ENCODE results near the gene CCDC50. TPM values are rescaled to one million over a fixed set of nuclear protein-coding genes. Genes with fewer than 3 reads are reported as not detected.

The CCDC50 gene
- total and polyA plus RNA-seq, 12 donors = 18.3 to 92.1 (median 61.8) TPM

- Histone ChIP-seq H3K27me3 (no peaks in the 10 kb centered on the region), H3K36me3 (replicated peaks in 1 of 2) (no peaks in the 10 kb centered on the region), H3K27ac (no peak overlapping the region), H3K4me1 (replicated peaks in 1 of 2) (no peaks in the 10 kb centered on the region), H3K4me3 (no peak overlapping the region), H3K9me3 (replicated peaks in 1 of 3) (no peaks in the 10 kb centered on the region)
- WGBS, 4 donors = 77 to 90% (median 83%) methylated on average over 1 of the region's 1 CpG
- TF ChIP-seq CTCF (IDR thresholded peaks at IDR 0.05) (no peak), POLR2A (IDR thresholded peaks at IDR 0.05) (no peak)
- DNase-seq = no peak
- intact Hi-C loops (cut with DNase I) = no loop called here
These were observed 28.2 kb upstream of the CCDC50 start for GRCh38 chr3:191301017-191301416.

- H3K27ac ChIP-seq = no peak overlapping the region
- H3K36me3 ChIP-seq (replicated peaks in 1 of 2) = no peaks in the 10 kb centered on the region
- TF ChIP-seq CTCF (IDR thresholded peaks at IDR 0.05) (no peak), POLR2A (IDR thresholded peaks at IDR 0.05) (no peak)
- intact Hi-C loops (cut with DNase I) = no loop called here
- H3K4me3 ChIP-seq = no peak overlapping the region
- no peaks in the 10 kb centered on the region for H3K27me3 ChIP-seq
- 90 to 96% (median 92%) methylated on average over 5 of the region's 5 CpGs for WGBS, 4 donors
- DNase-seq = no peak
- no peaks in the 10 kb centered on the region for H3K4me1 ChIP-seq (replicated peaks in 1 of 2)
- H3K9me3 ChIP-seq (replicated peaks in 1 of 3) = no peaks in the 10 kb centered on the region
These were observed 27.3 kb upstream of the CCDC50 start for GRCh38 chr3:191301782-191302411.

- WGBS, 4 donors = 76 to 84% (median 81%) methylated on average over 2 of the region's 2 CpGs
- intact Hi-C loops (cut with DNase I) = no loop called here
- no peaks in the 10 kb centered on the region for H3K27me3 ChIP-seq
- H3K36me3 ChIP-seq (replicated peaks in 1 of 2) = no peaks in the 10 kb centered on the region
- no peak overlapping the region for H3K27ac ChIP-seq
- H3K4me1 ChIP-seq (replicated peaks in 1 of 2) = no peaks in the 10 kb centered on the region
- no peak for TF ChIP-seq POLR2A (IDR thresholded peaks at IDR 0.05)
- TF ChIP-seq CTCF (IDR thresholded peaks at IDR 0.05) = no peak
- H3K9me3 ChIP-seq (replicated peaks in 1 of 3) = no peaks in the 10 kb centered on the region
- no peak overlapping the region for H3K4me3 ChIP-seq
- DNase-seq = no peak
These were observed 26.7 kb upstream of the CCDC50 start for GRCh38 chr3:191302451-191302850.

- no peaks in the 10 kb centered on the region for H3K36me3 ChIP-seq (replicated peaks in 1 of 2)
- TF ChIP-seq CTCF (IDR thresholded peaks at IDR 0.05) = no peak
- TF ChIP-seq POLR2A (IDR thresholded peaks at IDR 0.05) = no peak
- H3K9me3 ChIP-seq (replicated peaks in 1 of 3) = no peaks in the 10 kb centered on the region
- DNase-seq = no peak
- no peak overlapping the region for H3K4me3 ChIP-seq
- H3K4me1 ChIP-seq (replicated peaks in 1 of 2) = no peaks in the 10 kb centered on the region
- 80 to 89% (median 85%) methylated on average over 3 of the region's 3 CpGs for WGBS, 4 donors
- no peak overlapping the region for H3K27ac ChIP-seq
- intact Hi-C loops (cut with DNase I) = no loop called here
- H3K27me3 ChIP-seq = no peaks in the 10 kb centered on the region
These were observed 25.6 kb upstream of the CCDC50 start for GRCh38 chr3:191303596-191303995.

Data from adrenal gland (tissue), 12 donors.